ENCODE measurements around the gene HDAC11. TPM values are rescaled to one million over a fixed set of nuclear protein-coding genes. Genes with fewer than 3 reads are reported as not detected.

Gene HDAC11
- total and polyA plus RNA-seq, 2 of the 13 experiments (the other 11 are each of a cell fraction or from before 2014, with no cell fraction given): 13.7 to 33.1 TPM

GRCh38 chr3:13461169-13462124 is 18.7 kb upstream of the HDAC11 start (continued):
- TF ChIP-seq FOSL1 (CRISPR knock-in tag; IDR thresholded peaks at IDR 0.05; ENCODE audit: borderline replicate concordance): no peak
- no peak; the same call in 1 of the 2 replicates for TF ChIP-seq ZNF160 (CRISPR knock-in tag; IDR thresholded peaks at IDR 0.05)
- TF ChIP-seq DNMT3B (CRISPR knock-in tag; conservative IDR thresholded peaks at IDR 0.05): no peak; the same call in 1 of the 2 replicates
- no peak for TF ChIP-seq ZFP41 (CRISPR knock-in tag; IDR thresholded peaks at IDR 0.05; ENCODE audit: borderline replicate concordance)
- no peak for TF ChIP-seq ZNF549 (CRISPR knock-in tag; IDR thresholded peaks at IDR 0.05)
- TF ChIP-seq ZNF274 (CRISPR knock-in tag; IDR thresholded peaks at IDR 0.05): peak; percentile 52; the same call in 1 of the 2 replicates
- no peak for TF ChIP-seq ZBTB14 (CRISPR knock-in tag; IDR thresholded peaks at IDR 0.05)
- TF ChIP-seq ZNF143 (CRISPR knock-in tag; IDR thresholded peaks at IDR 0.05): peak; percentile 79
- no peak for TF ChIP-seq ZNF597 (CRISPR knock-in tag; IDR thresholded peaks at IDR 0.05)
- TF ChIP-seq NFKB2 (CRISPR knock-in tag; IDR thresholded peaks at IDR 0.05; ENCODE audit: borderline replicate concordance): peak; percentile 81; the same call in 1 of the 2 replicates
- TF ChIP-seq MAF1 (CRISPR knock-in tag; IDR thresholded peaks at IDR 0.05; ENCODE audit: borderline replicate concordance): no peak
- no peak for TF ChIP-seq ZHX2 (IDR thresholded peaks at IDR 0.05; ENCODE audit: low read depth)
- TF ChIP-seq ZHX2 (CRISPR knock-in tag; IDR thresholded peaks at IDR 0.05; ENCODE audit: borderline replicate concordance): no peak
- peak; percentile 76 for TF ChIP-seq FOXA3 (CRISPR knock-in tag; IDR thresholded peaks at IDR 0.05)
- TF ChIP-seq MBNL3 (CRISPR knock-in tag; conservative IDR thresholded peaks at IDR 0.05): no peak
- peak; percentile 71; the same call in 1 of the 2 replicates for TF ChIP-seq ZNF3 (CRISPR knock-in tag; IDR thresholded peaks at IDR 0.05)
- no peak for TF ChIP-seq ZNF275 (CRISPR knock-in tag; IDR thresholded peaks at IDR 0.05; ENCODE audit: borderline replicate concordance)
- peak; percentile 85; the same call in 1 of the 2 replicates for TF ChIP-seq ETV6 (CRISPR knock-in tag; conservative IDR thresholded peaks at IDR 0.05)

Data from HepG2 (cell line).